ENCODE results near the gene ALDH7A1. TPM values are rescaled to one million over a fixed set of nuclear protein-coding genes. Genes with fewer than 3 reads are reported as not detected.
A peak's percentile ranks its signal among the peaks of the same experiment; 100 is the strongest.

ALDH7A1 gene
- total RNA-seq, 1 experiment from 2014 or later: 148 TPM

DNA sequence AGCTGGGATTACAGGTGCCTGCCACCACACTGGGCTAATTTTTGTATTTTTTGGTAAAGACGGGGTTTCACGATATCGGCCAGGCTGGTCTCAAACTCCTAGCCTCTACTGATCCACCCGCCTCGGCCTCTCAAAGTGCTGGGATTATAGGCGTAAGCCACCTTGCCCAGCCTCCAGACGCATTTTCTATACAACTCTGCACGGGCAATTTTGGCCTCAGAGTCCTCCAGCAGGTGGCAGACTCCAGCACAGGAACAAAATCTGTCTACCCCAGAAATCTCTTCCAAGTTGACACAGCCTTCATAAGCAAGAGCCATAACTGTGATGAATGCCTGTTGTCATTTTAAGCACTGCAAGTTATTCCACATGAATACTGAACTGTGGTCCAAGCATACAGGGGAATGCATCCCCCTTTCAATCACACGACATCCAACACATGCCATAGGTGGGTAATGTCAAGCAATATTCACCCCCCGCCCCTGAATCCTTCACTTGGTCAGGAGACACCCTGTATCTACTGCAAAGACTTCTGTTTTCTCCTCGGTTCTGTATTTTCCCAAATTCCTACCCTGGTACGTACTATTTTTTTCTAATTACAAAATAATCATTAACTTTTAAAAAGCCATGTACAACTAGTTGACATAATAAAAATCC is 50.8 kb downstream of the ALDH7A1 start:
- Histone ChIP-seq H3K27me3 (ENCODE audit: insufficient read depth, low read length) (no peaks in the 10 kb centered on the region), H2BK15ac (ENCODE audit: low read depth, low read length) (no peak overlapping the region), H3K14ac (ENCODE audit: insufficient read depth, low read length) (no peak overlapping the region), H2BK5ac (ENCODE audit: insufficient read length, low read length) (no peak overlapping the region), H2BK12ac (ENCODE audit: insufficient read length, low read depth, low read length) (no peak overlapping the region), H4K5ac (ENCODE audit: insufficient read length, low read depth, low read length) (no peak overlapping the region), H3K18ac (ENCODE audit: insufficient read length, low read depth, low read length) (no peak overlapping the region), H2AFZ (ENCODE audit: low read length) (no peak overlapping the region), H3K4ac (ENCODE audit: low read depth, low read length) (no peak overlapping the region), H3K23ac (ENCODE audit: insufficient read length, low read depth, low read length) (no peak overlapping the region), H3K4me1 (ENCODE audit: insufficient read depth, low read length) (no peaks in the 10 kb centered on the region), H3K79me2 (ENCODE audit: insufficient read depth, low read length) (no peaks in the 10 kb centered on the region), H2BK120ac (ENCODE audit: low read depth, low read length, poor library complexity, severe bottlenecking) (no peak overlapping the region), H3K23me2 (ENCODE audit: insufficient read length, low read depth, low read length, poor library complexity, severe bottlenecking) (no peaks in the 10 kb centered on the region), H3K79me1 (ENCODE audit: insufficient read depth, low read depth, low read length, poor library complexity, severe bottlenecking) (no peaks in the 10 kb centered on the region), H4K20me1 (ENCODE audit: control insufficient read depth, insufficient read depth, insufficient read length) (no peaks in the 10 kb centered on the region), H2AK5ac (ENCODE audit: insufficient read length, low read length) (no peak overlapping the region), H4K91ac (ENCODE audit: insufficient read length, low read depth, low read length) (no peak overlapping the region), H3K9me3 (ENCODE audit: control insufficient read depth, low read depth, low read length) (no peaks in the 10 kb centered on the region), H2BK20ac (ENCODE audit: low read depth, low read length, poor library complexity, severe bottlenecking) (no peak overlapping the region), H3T11ph (ENCODE audit: low read length) (no peak overlapping the region), H3K27ac (ENCODE audit: insufficient read length, low read depth, low read length) (no peak overlapping the region), H4K8ac (replicated peaks; ENCODE audit: insufficient read length, low read depth, low read length) (no peak overlapping the region), H3K9ac (ENCODE audit: extremely low read depth, insufficient read length, low read length) (no peak overlapping the region), H3K4me2 (ENCODE audit: insufficient read depth, insufficient read length, low read length) (no peak overlapping the region), H3K56ac (ENCODE audit: insufficient read length, low read depth, low read length) (no peak overlapping the region)
- H3K4me3 Mint-ChIP-seq: no peak overlapping the region
- peak; percentile 43 for DNase-seq
- H3K36me3 Mint-ChIP-seq (ENCODE audit: insufficient read depth in 1 of 3, low read depth in 3 of 3): peaks cover 10 to 48% (median 42%) of the 10 kb centered on the region in 3 experiments; a peak in 6 of 7 replicates
- 100% methylated on average over 2 of the region's 12 CpGs for WGBS (ENCODE audit: extremely low coverage, insufficient read length, low lambda C conversion rate)
- TF ChIP-seq, protein P1, sequence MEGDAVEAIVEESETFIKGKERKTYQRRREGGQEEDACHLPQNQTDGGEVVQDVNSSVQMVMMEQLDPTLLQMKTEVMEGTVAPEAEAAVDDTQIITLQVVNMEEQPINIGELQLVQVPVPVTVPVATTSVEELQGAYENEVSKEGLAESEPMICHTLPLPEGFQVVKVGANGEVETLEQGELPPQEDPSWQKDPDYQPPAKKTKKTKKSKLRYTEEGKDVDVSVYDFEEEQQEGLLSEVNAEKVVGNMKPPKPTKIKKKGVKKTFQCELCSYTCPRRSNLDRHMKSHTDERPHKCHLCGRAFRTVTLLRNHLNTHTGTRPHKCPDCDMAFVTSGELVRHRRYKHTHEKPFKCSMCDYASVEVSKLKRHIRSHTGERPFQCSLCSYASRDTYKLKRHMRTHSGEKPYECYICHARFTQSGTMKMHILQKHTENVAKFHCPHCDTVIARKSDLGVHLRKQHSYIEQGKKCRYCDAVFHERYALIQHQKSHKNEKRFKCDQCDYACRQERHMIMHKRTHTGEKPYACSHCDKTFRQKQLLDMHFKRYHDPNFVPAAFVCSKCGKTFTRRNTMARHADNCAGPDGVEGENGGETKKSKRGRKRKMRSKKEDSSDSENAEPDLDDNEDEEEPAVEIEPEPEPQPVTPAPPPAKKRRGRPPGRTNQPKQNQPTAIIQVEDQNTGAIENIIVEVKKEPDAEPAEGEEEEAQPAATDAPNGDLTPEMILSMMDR (conservative IDR thresholded peaks at IDR 0.05): peak; percentile 68
- H3K27me3 Mint-ChIP-seq (ENCODE audit: low read depth): no peaks in the 10 kb centered on the region
- no peak overlapping the region for H3K27ac Mint-ChIP-seq
- no peaks in the 10 kb centered on the region for H3K9me3 Mint-ChIP-seq
- H3K4me1 Mint-ChIP-seq: no peaks in the 10 kb centered on the region
